ENCODE measurements around the gene BLTP1.

DNA sequence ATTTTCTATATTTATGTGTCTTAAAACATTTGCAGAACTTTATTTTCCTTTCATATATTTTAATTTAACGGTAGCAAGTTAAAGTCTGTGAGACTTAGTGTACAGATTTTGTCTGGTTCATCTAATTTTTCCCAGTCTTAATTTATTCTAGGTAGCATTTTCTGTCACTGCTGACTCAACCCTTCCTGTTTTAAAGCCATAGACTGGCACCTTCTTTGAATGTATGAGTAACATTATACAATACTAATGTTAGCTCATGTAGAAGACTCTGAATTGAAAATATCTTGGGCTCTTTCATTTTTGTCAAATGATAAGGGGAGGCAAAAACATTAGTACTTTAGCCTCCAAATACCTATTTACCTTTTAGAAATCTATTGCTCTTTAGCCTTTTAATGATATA lies 43.6 kb downstream of the BLTP1 start:
- TF ChIP-seq ZBTB7A (IDR thresholded peaks at IDR 0.05; ENCODE audit: low read depth), result no peak
- TF ChIP-seq, protein P1, sequence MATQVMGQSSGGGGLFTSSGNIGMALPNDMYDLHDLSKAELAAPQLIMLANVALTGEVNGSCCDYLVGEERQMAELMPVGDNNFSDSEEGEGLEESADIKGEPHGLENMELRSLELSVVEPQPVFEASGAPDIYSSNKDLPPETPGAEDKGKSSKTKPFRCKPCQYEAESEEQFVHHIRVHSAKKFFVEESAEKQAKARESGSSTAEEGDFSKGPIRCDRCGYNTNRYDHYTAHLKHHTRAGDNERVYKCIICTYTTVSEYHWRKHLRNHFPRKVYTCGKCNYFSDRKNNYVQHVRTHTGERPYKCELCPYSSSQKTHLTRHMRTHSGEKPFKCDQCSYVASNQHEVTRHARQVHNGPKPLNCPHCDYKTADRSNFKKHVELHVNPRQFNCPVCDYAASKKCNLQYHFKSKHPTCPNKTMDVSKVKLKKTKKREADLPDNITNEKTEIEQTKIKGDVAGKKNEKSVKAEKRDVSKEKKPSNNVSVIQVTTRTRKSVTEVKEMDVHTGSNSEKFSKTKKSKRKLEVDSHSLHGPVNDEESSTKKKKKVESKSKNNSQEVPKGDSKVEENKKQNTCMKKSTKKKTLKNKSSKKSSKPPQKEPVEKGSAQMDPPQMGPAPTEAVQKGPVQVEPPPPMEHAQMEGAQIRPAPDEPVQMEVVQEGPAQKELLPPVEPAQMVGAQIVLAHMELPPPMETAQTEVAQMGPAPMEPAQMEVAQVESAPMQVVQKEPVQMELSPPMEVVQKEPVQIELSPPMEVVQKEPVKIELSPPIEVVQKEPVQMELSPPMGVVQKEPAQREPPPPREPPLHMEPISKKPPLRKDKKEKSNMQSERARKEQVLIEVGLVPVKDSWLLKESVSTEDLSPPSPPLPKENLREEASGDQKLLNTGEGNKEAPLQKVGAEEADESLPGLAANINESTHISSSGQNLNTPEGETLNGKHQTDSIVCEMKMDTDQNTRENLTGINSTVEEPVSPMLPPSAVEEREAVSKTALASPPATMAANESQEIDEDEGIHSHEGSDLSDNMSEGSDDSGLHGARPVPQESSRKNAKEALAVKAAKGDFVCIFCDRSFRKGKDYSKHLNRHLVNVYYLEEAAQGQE (IDR thresholded peaks at IDR 0.05; ENCODE audit: low read depth), result no peak
- TF ChIP-seq YY1 (IDR thresholded peaks at IDR 0.05; ENCODE audit: low read depth), result no peak
- TF ChIP-seq, protein P2, sequence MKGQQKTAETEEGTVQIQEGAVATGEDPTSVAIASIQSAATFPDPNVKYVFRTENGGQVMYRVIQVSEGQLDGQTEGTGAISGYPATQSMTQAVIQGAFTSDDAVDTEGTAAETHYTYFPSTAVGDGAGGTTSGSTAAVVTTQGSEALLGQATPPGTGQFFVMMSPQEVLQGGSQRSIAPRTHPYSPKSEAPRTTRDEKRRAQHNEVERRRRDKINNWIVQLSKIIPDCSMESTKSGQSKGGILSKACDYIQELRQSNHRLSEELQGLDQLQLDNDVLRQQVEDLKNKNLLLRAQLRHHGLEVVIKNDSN (IDR thresholded peaks at IDR 0.05), result no peak
- TF ChIP-seq CREB1 (IDR thresholded peaks at IDR 0.05; ENCODE audit: low read depth), result no peak
- no peak for TF ChIP-seq FOXM1 (IDR thresholded peaks at IDR 0.05; ENCODE audit: borderline replicate concordance, low read depth)
- no peak for TF ChIP-seq TAF1 (IDR thresholded peaks at IDR 0.05; ENCODE audit: low read depth)
- TF ChIP-seq RAD21 (IDR thresholded peaks at IDR 0.05; ENCODE audit: low read depth), result no peak
- no peak for TF ChIP-seq EP300 (IDR thresholded peaks at IDR 0.05; ENCODE audit: borderline replicate concordance)
- TF ChIP-seq TCF12 (IDR thresholded peaks at IDR 0.05; ENCODE audit: low read depth), result no peak
- TF ChIP-seq NFIC (IDR thresholded peaks at IDR 0.05), result no peak
- TF ChIP-seq CEBPB (IDR thresholded peaks at IDR 0.05), result no peak

Data from Ishikawa (cell line).